ENCODE results near the gene WDR45B. TPM values are rescaled to one million over a fixed set of nuclear protein-coding genes. Genes with fewer than 3 reads are reported as not detected.
A peak's percentile ranks its signal among the peaks of the same experiment; 100 is the strongest.

WDR45B gene
- total RNA-seq, 4 donors from 2014 or later = 85.1 to 104 (median 89.3) TPM

DNA sequence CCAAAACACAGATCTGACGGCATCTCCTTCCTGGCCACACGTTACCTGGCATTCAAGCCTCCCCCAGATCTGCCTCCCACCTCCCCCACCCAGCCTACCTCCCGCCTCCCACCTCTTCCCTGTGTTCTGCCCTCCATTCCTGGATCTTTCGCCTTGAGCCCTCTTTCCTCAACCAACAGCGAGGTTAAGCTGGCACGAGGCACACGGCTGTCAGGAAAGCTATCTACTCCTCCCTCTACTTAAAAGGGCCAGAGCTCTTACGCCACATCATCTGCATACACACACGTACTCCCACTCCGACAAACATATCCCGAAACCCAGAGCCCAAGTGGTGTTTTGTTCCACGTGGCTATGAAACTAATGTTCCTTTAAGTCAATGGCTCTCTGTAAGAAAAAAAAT is 18.0 kb downstream of the WDR45B start:
- Histone ChIP-seq H3K4me1 (peaks cover 0 to 23% (median 0%) of the 10 kb centered on the region in 3 donors), H3K9me3 (no peaks in the 10 kb centered on the region), H3K27me3 (no peaks in the 10 kb centered on the region), H3K4me3 (no peak overlapping the region), H3K36me3 (peaks cover 13 to 97% (median 14%) of the 10 kb centered on the region in 3 donors), H3K27ac (no peak overlapping the region)
- 88 to 97% methylated on average over 11 to 12 of the region's 12 CpGs for WGBS, 2 donors
- DNase-seq = no peak
- no peak for TF ChIP-seq POLR2A (IDR thresholded peaks at IDR 0.05)
- TF ChIP-seq, protein P1, sequence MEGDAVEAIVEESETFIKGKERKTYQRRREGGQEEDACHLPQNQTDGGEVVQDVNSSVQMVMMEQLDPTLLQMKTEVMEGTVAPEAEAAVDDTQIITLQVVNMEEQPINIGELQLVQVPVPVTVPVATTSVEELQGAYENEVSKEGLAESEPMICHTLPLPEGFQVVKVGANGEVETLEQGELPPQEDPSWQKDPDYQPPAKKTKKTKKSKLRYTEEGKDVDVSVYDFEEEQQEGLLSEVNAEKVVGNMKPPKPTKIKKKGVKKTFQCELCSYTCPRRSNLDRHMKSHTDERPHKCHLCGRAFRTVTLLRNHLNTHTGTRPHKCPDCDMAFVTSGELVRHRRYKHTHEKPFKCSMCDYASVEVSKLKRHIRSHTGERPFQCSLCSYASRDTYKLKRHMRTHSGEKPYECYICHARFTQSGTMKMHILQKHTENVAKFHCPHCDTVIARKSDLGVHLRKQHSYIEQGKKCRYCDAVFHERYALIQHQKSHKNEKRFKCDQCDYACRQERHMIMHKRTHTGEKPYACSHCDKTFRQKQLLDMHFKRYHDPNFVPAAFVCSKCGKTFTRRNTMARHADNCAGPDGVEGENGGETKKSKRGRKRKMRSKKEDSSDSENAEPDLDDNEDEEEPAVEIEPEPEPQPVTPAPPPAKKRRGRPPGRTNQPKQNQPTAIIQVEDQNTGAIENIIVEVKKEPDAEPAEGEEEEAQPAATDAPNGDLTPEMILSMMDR (IDR thresholded peaks at IDR 0.05) = no peak
- intact Hi-C loops (cut with DNase I) = no loop called here

DNA sequence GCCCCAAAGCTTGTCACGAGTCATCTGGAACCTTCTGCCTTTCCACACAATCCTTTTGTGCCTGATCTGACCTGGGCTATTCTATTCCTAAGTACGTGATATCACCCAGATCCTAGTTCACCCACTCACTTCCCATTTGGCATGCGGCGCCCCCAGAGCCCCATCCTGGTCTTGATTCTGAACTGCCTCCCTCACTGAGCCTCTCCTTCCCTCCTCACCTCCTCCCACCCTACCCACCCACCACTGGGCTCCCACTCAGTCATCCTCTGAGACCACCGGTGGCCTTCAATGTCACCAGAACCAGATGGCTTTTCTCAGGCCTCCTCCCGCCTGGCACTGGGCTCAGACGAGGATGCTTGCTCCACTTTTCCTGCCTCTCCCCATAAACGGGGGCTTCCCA is 18.5 kb downstream of the WDR45B start:
- H3K27me3 ChIP-seq = no peaks in the 10 kb centered on the region
- DNase-seq = no peak
- no peak overlapping the region for H3K4me3 ChIP-seq
- no peak for TF ChIP-seq POLR2A (IDR thresholded peaks at IDR 0.05)
- TF ChIP-seq, protein P1 (IDR thresholded peaks at IDR 0.05) = no peak
- peaks cover 17 to 100% (median 17%) of the 10 kb centered on the region in 3 donors for H3K36me3 ChIP-seq
- H3K27ac ChIP-seq = no peak overlapping the region
- intact Hi-C loops (cut with DNase I) = no loop called here
- 79 to 80% methylated on average over 8 of the region's 8 CpGs for WGBS, 2 donors
- peaks cover 0 to 19% (median 0%) of the 10 kb centered on the region in 3 donors for H3K4me1 ChIP-seq
- H3K9me3 ChIP-seq = no peaks in the 10 kb centered on the region

DNA sequence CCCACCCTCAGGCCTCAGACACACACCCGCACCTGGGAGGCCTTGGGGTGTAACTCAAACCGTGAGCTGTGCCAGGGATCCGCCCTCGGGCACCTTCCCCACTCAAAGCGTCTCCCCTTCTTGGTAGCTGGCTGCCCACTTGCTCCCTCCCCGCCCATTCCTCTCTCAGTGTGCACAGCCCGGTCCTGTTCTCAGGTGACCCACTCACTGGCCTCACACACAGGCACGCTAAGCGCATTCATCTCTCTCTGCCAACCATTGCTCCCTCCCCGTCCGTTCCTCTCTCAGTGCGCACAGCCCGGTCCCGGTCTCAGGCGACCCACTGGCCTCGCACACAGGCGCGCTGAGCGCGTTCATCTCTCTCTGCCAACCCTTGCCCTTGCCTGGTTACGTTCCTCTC is 20.8 kb downstream of the WDR45B start:
- Histone ChIP-seq H3K4me3 (no peak overlapping the region), H3K36me3 (peaks cover 17 to 100% (median 30%) of the 10 kb centered on the region in 3 donors), H3K4me1 (peaks cover 0 to 14% (median 0%) of the 10 kb centered on the region in 3 donors), H3K27me3 (no peaks in the 10 kb centered on the region), H3K27ac (peak overlapping the region in 2 of 4 donors; percentile 39 to 62), H3K9me3 (no peaks in the 10 kb centered on the region)
- TF ChIP-seq POLR2A (IDR thresholded peaks at IDR 0.05) = no peak
- TF ChIP-seq, protein P1 (IDR thresholded peaks at IDR 0.05) = no peak
- 75 to 88% methylated on average over 20 to 21 of the region's 21 CpGs for WGBS, 2 donors
- DNase-seq = no peak
- intact Hi-C loops (cut with DNase I) = no loop called here

DNA sequence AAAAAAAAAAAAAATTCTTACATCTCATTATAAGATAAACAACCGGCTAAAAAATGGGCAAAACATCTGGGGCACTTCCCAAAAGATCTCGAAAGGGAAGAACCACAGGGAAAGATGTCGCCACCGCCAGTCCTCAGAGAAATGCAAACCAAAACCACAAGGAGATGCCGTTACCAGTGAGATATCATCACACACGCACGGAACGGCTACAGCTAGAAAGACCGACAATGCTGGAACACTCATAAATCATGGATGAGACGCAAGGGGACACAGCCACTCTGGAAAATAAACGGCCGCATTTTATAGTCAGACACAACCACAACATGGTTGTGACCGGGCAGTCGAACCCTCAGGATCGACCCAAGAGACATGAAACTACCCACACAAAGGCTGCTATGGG is 24.5 kb downstream of the WDR45B start:
- Histone ChIP-seq H3K27ac (peak overlapping the region in 1 of 4 donors; percentile 0), H3K9me3 (no peaks in the 10 kb centered on the region), H3K27me3 (no peaks in the 10 kb centered on the region), H3K4me1 (peaks cover 0 to 14% (median 0%) of the 10 kb centered on the region in 3 donors), H3K36me3 (peaks cover 10 to 100% (median 56%) of the 10 kb centered on the region in 3 donors), H3K4me3 (no peak overlapping the region)
- WGBS, 2 donors = 84 to 85% methylated on average over 15 of the region's 15 CpGs
- no peak for TF ChIP-seq POLR2A (IDR thresholded peaks at IDR 0.05)
- TF ChIP-seq, protein P1 (IDR thresholded peaks at IDR 0.05) = no peak
- intact Hi-C loops (cut with DNase I) = no loop called here
- DNase-seq = no peak

DNA sequence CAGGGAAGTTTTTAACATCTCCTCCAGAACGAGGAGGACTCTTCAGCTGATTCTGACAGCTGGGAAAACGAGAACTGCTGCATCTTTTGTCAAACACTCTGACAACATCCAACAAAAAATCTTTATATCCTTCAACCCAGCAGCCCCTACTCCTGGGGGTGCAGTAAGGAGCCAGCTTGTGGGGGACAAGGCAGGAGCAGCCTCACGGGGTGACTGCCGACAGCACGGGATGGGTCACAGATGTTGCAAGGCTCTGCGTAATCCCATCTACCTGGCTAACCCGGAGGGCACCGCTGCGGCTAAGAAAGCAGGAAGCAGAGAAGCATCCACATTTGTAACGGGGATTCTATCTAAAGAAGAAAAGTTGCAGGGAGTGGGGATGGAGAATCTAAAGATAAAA is 28.6 kb downstream of the WDR45B start:
- no peak for DNase-seq
- Histone ChIP-seq H3K27ac (no peak overlapping the region), H3K27me3 (no peaks in the 10 kb centered on the region), H3K4me3 (no peak overlapping the region), H3K36me3 (peaks cover 37 to 100% (median 75%) of the 10 kb centered on the region in 3 donors), H3K9me3 (no peaks in the 10 kb centered on the region), H3K4me1 (no peaks in the 10 kb centered on the region)
- TF ChIP-seq, protein P1 (IDR thresholded peaks at IDR 0.05) = no peak
- TF ChIP-seq POLR2A (IDR thresholded peaks at IDR 0.05) = no peak
- WGBS, 2 donors = 79 to 87% methylated on average over 8 to 10 of the region's 10 CpGs
- intact Hi-C loops (cut with DNase I) = no loop called here
